Measurements from ENCODE around the gene ABCC11.

ABCC11 gene

GRCh38 chr16:48146131-48146530, 101.2 kb downstream of the ABCC11 start:
- TF ChIP-seq CTCF (IDR thresholded peaks at IDR 0.05; ENCODE audit: insufficient read depth, low read depth, low read length, missing control alignments) = no peak
- H3K4me3 ChIP-seq (ENCODE audit: low read length) = no peak overlapping the region
- no peak for DNase-seq (ENCODE audit: low read depth)

- no peak for TF ChIP-seq CTCF (IDR thresholded peaks at IDR 0.05; ENCODE audit: insufficient read depth, low read depth, low read length, missing control alignments)
- H3K4me3 ChIP-seq (ENCODE audit: low read length) = no peak overlapping the region
- no peak for DNase-seq (ENCODE audit: low read depth)
Measured at GRCh38 chr16:48143812-48144368, 103.4 kb downstream of the ABCC11 start.

- no peak for DNase-seq (ENCODE audit: low read depth)
- TF ChIP-seq CTCF (IDR thresholded peaks at IDR 0.05; ENCODE audit: insufficient read depth, low read depth, low read length, missing control alignments) = no peak
- no peak overlapping the region for H3K4me3 ChIP-seq (ENCODE audit: low read length)
Measured at GRCh38 chr16:48140821-48141220, 106.5 kb downstream of the ABCC11 start.

- TF ChIP-seq CTCF (IDR thresholded peaks at IDR 0.05; ENCODE audit: insufficient read depth, low read depth, low read length, missing control alignments) = no peak
- no peak for DNase-seq (ENCODE audit: low read depth)
Measured at GRCh38 chr16:48139517-48139916, 107.8 kb downstream of the ABCC11 start.

GRCh38 chr16:48138543-48138942, 108.8 kb downstream of the ABCC11 start:
- no peak for DNase-seq (ENCODE audit: low read depth)
- H3K4me3 ChIP-seq (ENCODE audit: low read length) = no peak overlapping the region
- TF ChIP-seq CTCF (IDR thresholded peaks at IDR 0.05; ENCODE audit: insufficient read depth, low read depth, low read length, missing control alignments) = no peak

More at GRCh38 chr16:48139517-48139916, 107.8 kb downstream of the ABCC11 start:
- H3K4me3 ChIP-seq (ENCODE audit: low read length) = no peak overlapping the region

- no peak for TF ChIP-seq CTCF (IDR thresholded peaks at IDR 0.05; ENCODE audit: insufficient read depth, low read depth, low read length, missing control alignments)
- no peak overlapping the region for H3K4me3 ChIP-seq (ENCODE audit: low read length)
- DNase-seq (ENCODE audit: low read depth) = no peak
Measured at GRCh38 chr16:48137822-48138221, 109.5 kb downstream of the ABCC11 start.
